Neural cell (in vitro differentiated cells): ENCODE measurements around the gene RAD51B. TPM values are rescaled to one million over a fixed set of nuclear protein-coding genes. Genes with fewer than 3 reads are reported as not detected.
A peak's percentile ranks its signal among the peaks of the same experiment; 100 is the strongest.

Source experiments
- H2AFZ ChIP-seq: fragments of 200-600, 300-800 bp; sonication (generic), shearing (Covaris generic); 2 replicates; pipeline ENCODE4 v1.6.0; 2014; ENCODE audit warnings: low read depth, mild to moderate bottlenecking, antibody characterized with exemption, low read length, moderate library complexity
- H3F3A ChIP-seq: fragments of 200-600 bp; shearing (Covaris generic); 2 replicates; pipeline ENCODE4 v1.6.1; 2016; ENCODE audit warnings: mild to moderate bottlenecking, moderate library complexity, mixed read lengths, antibody characterized with exemption, low read length; ENCODE audit not compliant: insufficient read depth, poor library complexity, severe bottlenecking
- H3K27ac ChIP-seq: fragments of 200-600, 300-800 bp; sonication (generic), shearing (Covaris generic); 2 replicates; pipeline ENCODE4 v1.5.1; 2014; ENCODE audit warnings: mild to moderate bottlenecking, low read length, moderate library complexity
- H3K27me3 ChIP-seq: fragments of 300-800, 200-600 bp; sonication (generic), shearing (Covaris generic); 2 replicates; pipeline ENCODE4 v1.6.0; 2014; ENCODE audit warnings: mild to moderate bottlenecking, low read depth, low read length, moderate library complexity; ENCODE audit not compliant: insufficient read depth
- H3K36me3 ChIP-seq: fragments of 300-800, 200-600 bp; sonication (generic), shearing (Covaris generic); 2 replicates; pipeline ENCODE4 v1.5.1; 2014; ENCODE audit warnings: mild to moderate bottlenecking, antibody characterized with exemption, low read length, moderate library complexity; ENCODE audit not compliant: insufficient read depth
- H3K4me2 ChIP-seq: fragments of 300-800, 200-600 bp; sonication (generic), shearing (Covaris generic); 2 replicates; pipeline ENCODE4 v1.6.0; 2014; ENCODE audit warnings: mild to moderate bottlenecking, low read length
- H3K4me3 ChIP-seq: fragments of 300-800, 200-600 bp; sonication (generic), shearing (Covaris generic); 2 replicates; pipeline ENCODE4 v1.5.1; 2014; ENCODE audit warnings: mild to moderate bottlenecking, low read length, moderate library complexity
- H3K79me2 ChIP-seq: fragments of 200-600 bp; shearing (Covaris generic); replicated peaks from 2 replicates; pipeline ENCODE4 v1.6.0; 2014; ENCODE audit warnings: mild to moderate bottlenecking, low read length, moderate library complexity; ENCODE audit not compliant: insufficient read depth
- H3K9ac ChIP-seq: fragments of 300-800, 200-600 bp; sonication (generic), shearing (Covaris generic); 2 replicates; pipeline ENCODE4 v1.6.1; 2016; ENCODE audit warnings: mild to moderate bottlenecking, low read length, mixed read lengths
- H3K9me2 ChIP-seq: fragments of 200-600 bp; shearing (Covaris generic); 2 replicates; pipeline ENCODE4 v1.6.1; 2016; ENCODE audit warnings: mild to moderate bottlenecking, low read length, mixed read lengths; ENCODE audit not compliant: insufficient read depth
- H3K9me3 ChIP-seq: fragments of 200-600, 300-800 bp; sonication (generic), shearing (Covaris generic); 2 replicates; pipeline ENCODE4 v1.6.1; 2016; ENCODE audit warnings: mild to moderate bottlenecking, mixed run types, low read length, moderate library complexity, mixed read lengths
- H4K20me1 ChIP-seq: fragments of 200-600 bp; shearing (Covaris generic); 2 replicates; pipeline ENCODE4 v1.6.1; 2016; ENCODE audit warnings: mild to moderate bottlenecking, mixed run types; ENCODE audit not compliant: insufficient read depth
- CTCF ChIP-seq: fragments of 450-650 bp; IDR thresholded peaks from 2 replicates; pipeline ENCODE4 v1.5.1; 2014; ENCODE audit warnings: antibody characterized with exemption, mild to moderate bottlenecking, moderate library complexity; ENCODE audit not compliant: poor library complexity, severe bottlenecking
- EP300 ChIP-seq: fragments of 450-650 bp; conservative IDR thresholded peaks from 2 replicates; pipeline ENCODE4 v1.6.1; 2014; ENCODE audit warnings: antibody characterized with exemption, mild to moderate bottlenecking, moderate library complexity; ENCODE audit not compliant: poor library complexity, severe bottlenecking
- EZH2 ChIP-seq: fragments of 200-600, 300-800 bp; shearing (Covaris generic), sonication (generic); IDR thresholded peaks from 2 replicates; pipeline ENCODE4 v1.6.1; 2014; ENCODE audit warnings: antibody characterized with exemption, low read length, borderline replicate concordance, mild to moderate bottlenecking; ENCODE audit not compliant: insufficient read depth, poor library complexity, severe bottlenecking
- MXI1 ChIP-seq: fragments of 450-650 bp; conservative IDR thresholded peaks from 2 replicates; pipeline ENCODE4 v1.6.1; 2014; ENCODE audit warnings: antibody characterized with exemption, mild to moderate bottlenecking; ENCODE audit not compliant: poor library complexity, severe bottlenecking
- POLR2AphosphoS5 ChIP-seq: IDR thresholded peaks from 2 replicates; pipeline ENCODE4 v1.6.1; 2012
- RAD21 ChIP-seq: fragments of 450-650 bp; conservative IDR thresholded peaks from 2 replicates; pipeline ENCODE4 v1.6.1; 2014; ENCODE audit warnings: antibody characterized with exemption, mild to moderate bottlenecking, moderate library complexity
- REST ChIP-seq: IDR thresholded peaks from 2 replicates; pipeline ENCODE4 v1.6.1; 2012; ENCODE audit warnings: borderline replicate concordance
- SMC3 ChIP-seq: fragments of 450-650 bp; conservative IDR thresholded peaks from 2 replicates; pipeline ENCODE4 v1.6.1; 2014; ENCODE audit warnings: antibody characterized with exemption, mild to moderate bottlenecking, moderate library complexity; ENCODE audit not compliant: poor library complexity
- TAF1 ChIP-seq: IDR thresholded peaks from 2 replicates; pipeline ENCODE4 v1.6.1; 2012; ENCODE audit warnings: low read depth
- polyA plus RNA-seq: library from polyadenylated mRNA; depleted of rRNA; stranded (reverse); fragments of >200 nt; gene quantifications from 2 replicates; pipeline ENCODE4 v1.2.3, GENCODE V29; 2014

Gene RAD51B
- polyA plus RNA-seq, 1 donor from 2014 or later, result 3.1 TPM

GRCh38 chr14:68365228-68365627 is 545.6 kb downstream of the RAD51B start:
- Histone ChIP-seq H3K79me2 (no peaks in the 10 kb centered on the region), H3K9me2 (no peaks in the 10 kb centered on the region), H3K36me3 (no peaks in the 10 kb centered on the region), H2AFZ (no peak overlapping the region), H3K27ac (peak overlapping the region; percentile 78), H4K20me1 (no peaks in the 10 kb centered on the region), H3K4me3 (no peak overlapping the region), H3F3A (no peaks in the 10 kb centered on the region), H3K9me3 (no peaks in the 10 kb centered on the region), H3K4me2 (no peak overlapping the region), H3K9ac (peak overlapping the region; percentile 62), H3K27me3 (no peaks in the 10 kb centered on the region)
- TF ChIP-seq RAD21, result no peak
- TF ChIP-seq EZH2, result no peak
- TF ChIP-seq POLR2AphosphoS5, result no peak
- TF ChIP-seq EP300, result no peak
- TF ChIP-seq TAF1, result no peak
- no peak for TF ChIP-seq SMC3
- TF ChIP-seq REST, result no peak
- TF ChIP-seq MXI1, result no peak
- TF ChIP-seq CTCF, result no peak

DNA sequence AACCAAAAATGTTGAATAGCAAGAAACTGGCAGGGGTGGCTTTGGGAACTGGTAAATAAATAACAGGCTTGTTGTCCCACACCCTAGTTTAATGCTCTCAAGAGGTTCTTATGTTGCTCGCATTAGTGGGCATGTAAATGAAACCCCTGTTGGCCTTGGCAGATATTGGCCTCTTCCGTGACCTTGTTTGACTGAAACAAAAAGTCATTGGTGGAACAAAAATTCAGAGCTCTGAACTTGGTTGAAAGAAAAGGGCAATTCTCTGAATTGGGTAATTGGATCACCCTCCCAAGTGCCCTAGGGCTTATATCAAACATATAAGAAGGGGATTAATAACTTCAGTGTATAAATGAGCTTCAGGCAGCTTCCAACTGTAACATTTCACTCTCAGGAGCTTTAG is 547.1 kb downstream of the RAD51B start:
- Histone ChIP-seq H3K9me2 (no peaks in the 10 kb centered on the region), H3K9me3 (peaks cover under 1% of the 10 kb centered on the region), H3K4me3 (no peak overlapping the region), H3K9ac (no peak overlapping the region), H2AFZ (no peak overlapping the region), H3K36me3 (no peaks in the 10 kb centered on the region), H3F3A (no peaks in the 10 kb centered on the region), H4K20me1 (no peaks in the 10 kb centered on the region), H3K79me2 (no peaks in the 10 kb centered on the region), H3K27ac (no peak overlapping the region), H3K4me2 (no peak overlapping the region), H3K27me3 (no peaks in the 10 kb centered on the region)
- no peak for TF ChIP-seq POLR2AphosphoS5
- no peak for TF ChIP-seq RAD21
- TF ChIP-seq CTCF, result no peak
